Measurements from ENCODE around the gene KRT12.

The KRT12 gene

GRCh38 chr17:40833882-40834281 is 33.1 kb downstream of the KRT12 start:
- H2AFZ ChIP-seq (ENCODE audit: low read depth, low read length) = no peak overlapping the region
- H3K9ac ChIP-seq (ENCODE audit: low read length) = no peak overlapping the region
- no peaks in the 10 kb centered on the region for H3K36me3 ChIP-seq (replicated peaks; ENCODE audit: low read depth, low read length)
- no peak overlapping the region for H3K4me3 ChIP-seq (ENCODE audit: low read length)
- no peaks in the 10 kb centered on the region for H3K9me3 ChIP-seq (ENCODE audit: insufficient read depth, low read length)
- no peaks in the 10 kb centered on the region for H4K20me1 ChIP-seq (ENCODE audit: insufficient read depth, low read length)
- no peaks in the 10 kb centered on the region for H3K4me1 ChIP-seq (ENCODE audit: low read length)
- no peak overlapping the region for H3K27ac ChIP-seq (ENCODE audit: low read length)
- TF ChIP-seq EZH2phosphoT487 (IDR thresholded peaks at IDR 0.05; ENCODE audit: low read depth) = no peak
- TF ChIP-seq, protein P1, sequence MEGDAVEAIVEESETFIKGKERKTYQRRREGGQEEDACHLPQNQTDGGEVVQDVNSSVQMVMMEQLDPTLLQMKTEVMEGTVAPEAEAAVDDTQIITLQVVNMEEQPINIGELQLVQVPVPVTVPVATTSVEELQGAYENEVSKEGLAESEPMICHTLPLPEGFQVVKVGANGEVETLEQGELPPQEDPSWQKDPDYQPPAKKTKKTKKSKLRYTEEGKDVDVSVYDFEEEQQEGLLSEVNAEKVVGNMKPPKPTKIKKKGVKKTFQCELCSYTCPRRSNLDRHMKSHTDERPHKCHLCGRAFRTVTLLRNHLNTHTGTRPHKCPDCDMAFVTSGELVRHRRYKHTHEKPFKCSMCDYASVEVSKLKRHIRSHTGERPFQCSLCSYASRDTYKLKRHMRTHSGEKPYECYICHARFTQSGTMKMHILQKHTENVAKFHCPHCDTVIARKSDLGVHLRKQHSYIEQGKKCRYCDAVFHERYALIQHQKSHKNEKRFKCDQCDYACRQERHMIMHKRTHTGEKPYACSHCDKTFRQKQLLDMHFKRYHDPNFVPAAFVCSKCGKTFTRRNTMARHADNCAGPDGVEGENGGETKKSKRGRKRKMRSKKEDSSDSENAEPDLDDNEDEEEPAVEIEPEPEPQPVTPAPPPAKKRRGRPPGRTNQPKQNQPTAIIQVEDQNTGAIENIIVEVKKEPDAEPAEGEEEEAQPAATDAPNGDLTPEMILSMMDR (IDR thresholded peaks at IDR 0.05; ENCODE audit: low read depth, low read length) = no peak
- no peak overlapping the region for H3K4me2 ChIP-seq (ENCODE audit: low read length)
- no peaks in the 10 kb centered on the region for H3K79me2 ChIP-seq (ENCODE audit: low read length)
- no peaks in the 10 kb centered on the region for H3K27me3 ChIP-seq (ENCODE audit: low read depth, low read length)

DNA sequence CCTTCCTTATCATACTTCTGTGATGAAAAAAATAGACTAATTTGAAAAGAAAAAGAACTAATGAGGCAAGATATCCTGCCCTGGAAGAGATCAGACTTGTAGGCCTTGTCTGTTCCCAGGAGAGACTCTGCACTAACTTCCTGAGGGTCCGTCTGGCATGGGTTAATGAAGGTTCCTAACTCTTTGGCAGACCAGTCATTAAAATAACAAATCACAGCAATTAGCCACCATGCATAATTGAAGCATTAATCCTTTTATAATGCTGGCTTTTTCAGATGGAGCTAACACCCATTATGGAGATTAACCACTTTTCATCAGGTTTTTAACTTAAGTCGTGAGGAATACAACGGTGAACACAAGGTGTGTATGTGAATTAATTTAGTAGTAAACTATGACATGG is 34.2 kb downstream of the KRT12 start:
- H3K4me1 ChIP-seq (ENCODE audit: low read length) = no peaks in the 10 kb centered on the region
- H3K4me3 ChIP-seq (ENCODE audit: low read length) = no peak overlapping the region
- no peak overlapping the region for H3K4me2 ChIP-seq (ENCODE audit: low read length)
- TF ChIP-seq, protein P1 (IDR thresholded peaks at IDR 0.05; ENCODE audit: low read depth, low read length) = no peak
- TF ChIP-seq EZH2phosphoT487 (IDR thresholded peaks at IDR 0.05; ENCODE audit: low read depth) = no peak
- no peaks in the 10 kb centered on the region for H3K9me3 ChIP-seq (ENCODE audit: insufficient read depth, low read length)
- no peak overlapping the region for H3K27ac ChIP-seq (ENCODE audit: low read length)
- no peaks in the 10 kb centered on the region for H3K79me2 ChIP-seq (ENCODE audit: low read length)
- no peaks in the 10 kb centered on the region for H3K36me3 ChIP-seq (replicated peaks; ENCODE audit: low read depth, low read length)
- H3K9ac ChIP-seq (ENCODE audit: low read length) = no peak overlapping the region
- H2AFZ ChIP-seq (ENCODE audit: low read depth, low read length) = no peak overlapping the region
- no peaks in the 10 kb centered on the region for H4K20me1 ChIP-seq (ENCODE audit: insufficient read depth, low read length)
- no peaks in the 10 kb centered on the region for H3K27me3 ChIP-seq (ENCODE audit: low read depth, low read length)

GRCh38 chr17:40830085-40830776 is 36.8 kb downstream of the KRT12 start:
- H2AFZ ChIP-seq (ENCODE audit: low read depth, low read length) = no peak overlapping the region
- no peak overlapping the region for H3K9ac ChIP-seq (ENCODE audit: low read length)
- no peak overlapping the region for H3K27ac ChIP-seq (ENCODE audit: low read length)
- H3K4me1 ChIP-seq (ENCODE audit: low read length) = no peaks in the 10 kb centered on the region
- H3K27me3 ChIP-seq (ENCODE audit: low read depth, low read length) = no peaks in the 10 kb centered on the region
- TF ChIP-seq, protein P1 (IDR thresholded peaks at IDR 0.05; ENCODE audit: low read depth, low read length) = no peak
- no peak for TF ChIP-seq EZH2phosphoT487 (IDR thresholded peaks at IDR 0.05; ENCODE audit: low read depth)
- no peaks in the 10 kb centered on the region for H3K36me3 ChIP-seq (replicated peaks; ENCODE audit: low read depth, low read length)
- no peak overlapping the region for H3K4me2 ChIP-seq (ENCODE audit: low read length)
- H3K9me3 ChIP-seq (ENCODE audit: insufficient read depth, low read length) = no peaks in the 10 kb centered on the region
- no peaks in the 10 kb centered on the region for H4K20me1 ChIP-seq (ENCODE audit: insufficient read depth, low read length)
- H3K4me3 ChIP-seq (ENCODE audit: low read length) = no peak overlapping the region
- no peaks in the 10 kb centered on the region for H3K79me2 ChIP-seq (ENCODE audit: low read length)

- Histone ChIP-seq H3K4me3 (ENCODE audit: low read length) (no peak overlapping the region), H4K20me1 (ENCODE audit: insufficient read depth, low read length) (no peaks in the 10 kb centered on the region), H3K4me2 (ENCODE audit: low read length) (no peak overlapping the region), H3K27me3 (ENCODE audit: low read depth, low read length) (no peaks in the 10 kb centered on the region), H3K79me2 (ENCODE audit: low read length) (no peaks in the 10 kb centered on the region), H3K27ac (ENCODE audit: low read length) (no peak overlapping the region), H3K9me3 (ENCODE audit: insufficient read depth, low read length) (no peaks in the 10 kb centered on the region), H3K36me3 (replicated peaks; ENCODE audit: low read depth, low read length) (no peaks in the 10 kb centered on the region), H2AFZ (ENCODE audit: low read depth, low read length) (no peak overlapping the region), H3K4me1 (ENCODE audit: low read length) (peaks cover 7% of the 10 kb centered on the region; the same call in 1 of the 2 replicates), H3K9ac (ENCODE audit: low read length) (no peak overlapping the region)
- TF ChIP-seq, protein P1 (IDR thresholded peaks at IDR 0.05; ENCODE audit: low read depth, low read length) = no peak
- no peak for TF ChIP-seq EZH2phosphoT487 (IDR thresholded peaks at IDR 0.05; ENCODE audit: low read depth)
Observed at GRCh38 chr17:40828454-40829044, 38.5 kb downstream of the KRT12 start.

Measured in OCI-LY3 (cell line).